HG02678 (cell line): ENCODE measurements around the gene EGLN3.
"Not testable (repeated sequence)": the region's sequence is repeated elsewhere in the genome, so short reads cannot be mapped to it uniquely, and the experiment has no call there.

Source experiments
- ATAC-seq: cut with Tn5 transposase; IDR thresholded peaks from one replicate; pipeline ENCODE4 v1.9.1; 2021; ENCODE audit warnings: mild to moderate bottlenecking, moderate library complexity; ENCODE audit not compliant: unreplicated experiment

EGLN3 gene

GRCh38 chr14:33962466-33962865 lies 11.6 kb upstream of the EGLN3 start:
- ATAC-seq: not testable (repeated sequence)

- ATAC-seq: no peak
Measured at GRCh38 chr14:33962016-33962415, 11.1 kb upstream of the EGLN3 start.

GRCh38 chr14:33959692-33960151 lies 8.8 kb upstream of the EGLN3 start:
- no peak for ATAC-seq

GRCh38 chr14:33958605-33959226 lies 7.8 kb upstream of the EGLN3 start:
- ATAC-seq: no peak

- ATAC-seq: no peak
Measured at GRCh38 chr14:33957993-33958392, 7.1 kb upstream of the EGLN3 start.

GRCh38 chr14:33957299-33957698 lies 6.4 kb upstream of the EGLN3 start:
- ATAC-seq: no peak

GRCh38 chr14:33956640-33957039 lies 5.8 kb upstream of the EGLN3 start:
- ATAC-seq: no peak

GRCh38 chr14:33954016-33954598 lies 3.2 kb upstream of the EGLN3 start:
- no peak for ATAC-seq

- ATAC-seq: no peak
Measured at GRCh38 chr14:33952541-33952940, 1.7 kb upstream of the EGLN3 start.

- no peak for ATAC-seq
Measured at GRCh38 chr14:33951183-33951840, 438 bp upstream of the EGLN3 start.

GRCh38 chr14:33949411-33949893 lies 1.4 kb downstream of the EGLN3 start:
- ATAC-seq: no peak

- no peak for ATAC-seq
Measured at GRCh38 chr14:33948869-33949408, 1.9 kb downstream of the EGLN3 start.

GRCh38 chr14:33948145-33948868 lies 2.6 kb downstream of the EGLN3 start:
- ATAC-seq: no peak

GRCh38 chr14:33946679-33947476 lies 4.0 kb downstream of the EGLN3 start:
- no peak for ATAC-seq

GRCh38 chr14:33945210-33946088 lies 5.4 kb downstream of the EGLN3 start:
- ATAC-seq: no peak

GRCh38 chr14:33943096-33943883 lies 7.6 kb downstream of the EGLN3 start:
- ATAC-seq: no peak

- no peak for ATAC-seq
Measured at GRCh38 chr14:33941718-33942117, 9.2 kb downstream of the EGLN3 start.

GRCh38 chr14:33940561-33941011 lies 10.3 kb downstream of the EGLN3 start:
- no peak for ATAC-seq
